HG03025 (cell line): ENCODE measurements around the gene METTL15.
"Not testable (repeated sequence)": the region's sequence is repeated elsewhere in the genome, so short reads cannot be mapped to it uniquely, and the experiment has no call there.

ENCODE experiments used
- ATAC-seq: cut with Tn5 transposase; IDR thresholded peaks from one replicate; pipeline ENCODE4 v1.9.1; 2021; ENCODE audit warnings: mild to moderate bottlenecking, moderate library complexity; ENCODE audit not compliant: unreplicated experiment, low FRiP score

Gene METTL15

GRCh38 chr11:28110108-28110820, 2.1 kb downstream of the METTL15 start:
- ATAC-seq = peak; percentile 38

GRCh38 chr11:28110821-28111200, 2.6 kb downstream of the METTL15 start:
- no peak for ATAC-seq

- no peak for ATAC-seq
Measured at GRCh38 chr11:28114116-28114515, 5.9 kb downstream of the METTL15 start.

GRCh38 chr11:28114731-28115130, 6.5 kb downstream of the METTL15 start:
- ATAC-seq = no peak

- no peak for ATAC-seq
Measured at GRCh38 chr11:28117712-28118111, 9.5 kb downstream of the METTL15 start.

- ATAC-seq = no peak
Measured at GRCh38 chr11:28123151-28123581, 15.0 kb downstream of the METTL15 start.

GRCh38 chr11:28132548-28132947, 24.4 kb downstream of the METTL15 start:
- ATAC-seq = no peak

GRCh38 chr11:28133146-28133545, 25.0 kb downstream of the METTL15 start:
- no peak for ATAC-seq

GRCh38 chr11:28136157-28136556, 28.0 kb downstream of the METTL15 start:
- ATAC-seq = not testable (repeated sequence)

GRCh38 chr11:28137366-28137765, 29.2 kb downstream of the METTL15 start:
- no peak for ATAC-seq

- no peak for ATAC-seq
Measured at GRCh38 chr11:28137832-28138231, 29.6 kb downstream of the METTL15 start.

GRCh38 chr11:28139841-28140415, 31.7 kb downstream of the METTL15 start:
- ATAC-seq = no peak

GRCh38 chr11:28140689-28141455, 32.7 kb downstream of the METTL15 start:
- ATAC-seq = no peak

- ATAC-seq = no peak
Measured at GRCh38 chr11:28142724-28143123, 34.5 kb downstream of the METTL15 start.

- no peak for ATAC-seq
Measured at GRCh38 chr11:28144808-28145207, 36.6 kb downstream of the METTL15 start.

- ATAC-seq = no peak
Measured at GRCh38 chr11:28146123-28146751, 38.0 kb downstream of the METTL15 start.

GRCh38 chr11:28152743-28153142, 44.6 kb downstream of the METTL15 start:
- ATAC-seq = no peak

- ATAC-seq = no peak
Measured at GRCh38 chr11:28153586-28153985, 45.4 kb downstream of the METTL15 start.

GRCh38 chr11:28168718-28169117, 60.5 kb downstream of the METTL15 start:
- no peak for ATAC-seq

- no peak for ATAC-seq
Measured at GRCh38 chr11:28169816-28170215, 61.6 kb downstream of the METTL15 start.

GRCh38 chr11:28170759-28171158, 62.6 kb downstream of the METTL15 start:
- ATAC-seq = no peak
